Activated CD4-positive, alpha-beta T cell treated with anti-CD3 and anti-CD28 coated beads, Interleukin-2, amount 50 U/mL, for 24 hours (primary cell): ENCODE data around the gene ALOXE3.
"Not testable (repeated sequence)": the region's sequence is repeated elsewhere in the genome, so short reads cannot be mapped to it uniquely, and the experiment has no call there.

ENCODE experiments used
- DNase-seq, 2 donors: peaks; one replicate each; pipeline ENCODE4 v3.0.0-alpha.2; 2020; ENCODE audit warnings: low read depth in 1 of 2, low spot score in 1 of 2

Gene ALOXE3

DNA sequence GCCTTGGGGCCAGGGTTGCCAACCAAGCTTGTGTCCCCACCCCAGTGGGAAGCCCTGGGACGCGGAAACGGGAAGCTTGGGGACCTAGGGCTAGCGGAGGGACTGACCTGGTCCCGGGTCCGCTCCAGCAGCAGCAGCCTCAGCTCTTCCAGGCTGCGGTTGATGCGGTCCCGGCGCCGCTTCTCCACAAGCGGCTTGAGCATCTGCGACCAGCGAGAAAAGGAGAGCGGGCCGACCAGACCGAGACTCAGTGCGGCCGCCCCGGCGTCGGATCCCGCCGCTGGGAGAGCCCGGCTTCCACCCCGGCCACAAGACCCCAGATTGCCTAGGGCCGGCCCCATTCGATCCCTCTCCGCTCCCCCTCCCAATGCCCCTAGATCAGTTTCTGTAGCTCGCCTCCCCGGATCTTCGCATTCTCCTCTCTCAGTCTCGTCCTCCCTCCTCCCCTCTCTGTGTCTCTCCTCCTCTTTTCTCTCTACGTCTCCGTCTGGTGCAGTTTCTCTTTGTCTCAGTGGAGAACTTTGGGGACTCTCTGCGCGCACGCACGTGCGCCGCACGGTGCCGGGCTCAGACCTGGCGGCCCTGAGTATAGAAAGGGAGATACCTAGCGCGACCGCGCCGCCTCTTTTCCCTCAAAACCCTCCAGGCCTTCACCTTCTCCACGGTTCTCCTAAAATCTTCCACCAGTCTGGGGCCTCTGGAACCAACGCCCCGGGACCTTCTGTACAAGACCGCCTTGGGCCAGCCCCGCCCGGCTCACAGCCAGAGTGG, 4.8 kb upstream of the ALOXE3 start:
- peak; percentile 30 to 40 for DNase-seq

DNA sequence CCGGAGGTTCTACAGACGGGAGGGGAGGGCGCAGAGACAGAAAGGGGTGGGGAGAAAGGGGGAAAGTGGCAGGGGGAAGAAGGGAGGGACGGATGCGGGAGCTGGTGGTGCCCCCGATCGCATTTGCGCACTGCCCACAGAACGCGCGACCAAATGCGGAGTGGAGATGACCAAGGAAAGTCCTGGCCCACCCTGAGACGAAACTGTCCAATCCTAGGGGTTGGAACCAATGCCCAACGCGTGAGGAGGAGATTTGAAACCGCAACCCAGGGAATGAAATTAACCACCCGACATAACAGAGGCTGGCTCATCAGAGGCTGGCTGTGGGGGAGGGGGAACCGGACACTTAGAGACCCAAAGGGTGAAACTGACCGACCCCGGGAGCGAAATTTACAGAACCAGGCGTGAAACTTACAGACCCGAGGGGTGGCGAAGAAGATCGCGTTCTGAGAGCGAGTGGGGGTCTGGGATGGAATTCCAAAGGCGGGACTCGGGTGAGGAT, 4.2 kb upstream of the ALOXE3 start:
- DNase-seq, result no peak

DNA sequence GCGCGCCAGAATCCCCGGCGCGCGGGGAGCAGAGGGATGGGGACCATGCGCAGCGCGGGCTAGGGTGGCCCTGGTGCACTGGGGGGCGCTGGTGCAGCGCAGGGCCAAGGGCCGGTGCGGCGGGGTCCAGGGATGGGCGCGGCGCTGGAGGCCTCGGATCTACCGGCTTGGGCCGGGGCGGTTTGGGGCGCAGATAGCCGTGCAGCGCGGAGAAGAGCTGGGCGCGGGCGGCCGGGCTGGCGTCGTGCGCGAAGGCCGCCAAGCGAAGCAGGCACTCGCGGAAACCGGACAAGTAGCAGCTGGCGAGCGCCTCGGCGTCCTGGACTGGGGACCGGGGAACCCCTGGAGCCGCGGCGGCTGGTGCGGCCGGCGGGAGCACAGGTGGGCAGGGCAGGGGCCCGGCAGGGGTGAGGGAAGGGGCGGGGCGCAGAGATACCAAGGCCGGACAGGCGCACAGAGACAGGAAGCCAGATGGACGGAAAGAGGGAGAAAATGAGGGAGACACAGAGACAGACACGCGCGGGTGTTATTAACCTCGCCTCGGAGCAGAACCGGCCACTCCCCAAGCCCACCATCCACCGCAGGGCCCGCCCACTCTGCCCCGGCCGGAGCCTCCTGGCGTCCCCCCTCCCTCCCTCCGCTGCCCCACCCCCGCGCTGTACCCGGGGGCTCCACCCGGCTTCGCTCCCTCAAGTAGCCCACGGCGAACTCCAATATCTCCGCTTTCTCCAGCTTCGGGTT, 3.5 kb upstream of the ALOXE3 start:
- DNase-seq, result no peak

DNA sequence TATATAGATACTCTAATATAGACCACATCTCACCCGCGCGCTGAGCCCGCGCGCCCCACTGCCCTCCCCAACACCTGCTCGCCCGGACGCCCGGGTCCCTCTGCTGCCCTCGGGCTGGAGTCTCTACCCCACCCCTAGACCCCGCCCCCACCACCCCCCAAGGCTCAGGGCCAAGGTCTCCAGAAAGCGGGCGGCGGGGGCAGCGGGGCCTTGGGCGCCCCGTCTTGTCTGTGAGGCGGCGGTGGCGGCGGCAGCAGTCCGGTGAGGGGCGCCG, 3.0 kb upstream of the ALOXE3 start:
- DNase-seq, result no peak

DNA sequence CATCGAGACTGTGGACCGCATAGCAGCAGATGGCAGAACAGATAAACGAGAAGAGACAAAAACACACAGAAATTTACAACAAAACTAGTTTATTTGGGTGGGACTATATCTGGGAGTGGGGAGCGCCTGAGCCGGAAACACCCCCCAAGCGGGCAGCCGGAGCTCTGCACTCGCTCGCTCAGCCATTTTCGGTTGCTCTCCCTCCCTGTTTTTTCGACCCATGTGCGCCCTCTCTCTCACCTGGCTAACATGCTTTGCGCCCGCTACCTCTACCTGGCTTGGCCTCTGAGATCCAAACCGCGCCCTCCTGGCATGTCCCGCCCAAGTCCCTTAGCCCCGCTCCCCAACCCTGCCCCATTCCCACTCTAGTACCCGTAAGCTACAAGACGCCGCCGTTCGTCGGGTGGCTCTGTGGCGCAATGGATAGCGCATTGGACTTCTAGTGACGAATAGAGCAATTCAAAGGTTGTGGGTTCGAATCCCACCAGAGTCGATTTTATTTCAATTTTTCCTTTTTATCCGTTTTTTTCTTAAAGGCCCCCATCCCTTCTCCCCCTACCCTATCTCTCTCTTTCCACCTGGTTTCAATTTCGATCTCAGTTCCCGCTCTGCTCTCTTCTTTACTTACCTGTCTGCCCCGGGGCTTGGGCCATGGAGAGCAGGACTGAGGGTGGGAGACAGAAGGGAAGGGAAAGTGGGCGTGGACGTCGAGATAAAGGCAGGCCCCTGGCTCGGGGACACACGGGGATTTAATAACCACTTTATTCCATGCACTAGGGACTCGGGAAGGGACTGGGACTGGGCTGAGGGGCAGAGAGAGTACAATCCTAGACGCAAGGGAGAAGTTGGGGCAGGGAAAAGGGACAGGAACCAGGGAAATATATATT, 2.4 kb upstream of the ALOXE3 start:
- peak; percentile 81 to 83 for DNase-seq

DNA sequence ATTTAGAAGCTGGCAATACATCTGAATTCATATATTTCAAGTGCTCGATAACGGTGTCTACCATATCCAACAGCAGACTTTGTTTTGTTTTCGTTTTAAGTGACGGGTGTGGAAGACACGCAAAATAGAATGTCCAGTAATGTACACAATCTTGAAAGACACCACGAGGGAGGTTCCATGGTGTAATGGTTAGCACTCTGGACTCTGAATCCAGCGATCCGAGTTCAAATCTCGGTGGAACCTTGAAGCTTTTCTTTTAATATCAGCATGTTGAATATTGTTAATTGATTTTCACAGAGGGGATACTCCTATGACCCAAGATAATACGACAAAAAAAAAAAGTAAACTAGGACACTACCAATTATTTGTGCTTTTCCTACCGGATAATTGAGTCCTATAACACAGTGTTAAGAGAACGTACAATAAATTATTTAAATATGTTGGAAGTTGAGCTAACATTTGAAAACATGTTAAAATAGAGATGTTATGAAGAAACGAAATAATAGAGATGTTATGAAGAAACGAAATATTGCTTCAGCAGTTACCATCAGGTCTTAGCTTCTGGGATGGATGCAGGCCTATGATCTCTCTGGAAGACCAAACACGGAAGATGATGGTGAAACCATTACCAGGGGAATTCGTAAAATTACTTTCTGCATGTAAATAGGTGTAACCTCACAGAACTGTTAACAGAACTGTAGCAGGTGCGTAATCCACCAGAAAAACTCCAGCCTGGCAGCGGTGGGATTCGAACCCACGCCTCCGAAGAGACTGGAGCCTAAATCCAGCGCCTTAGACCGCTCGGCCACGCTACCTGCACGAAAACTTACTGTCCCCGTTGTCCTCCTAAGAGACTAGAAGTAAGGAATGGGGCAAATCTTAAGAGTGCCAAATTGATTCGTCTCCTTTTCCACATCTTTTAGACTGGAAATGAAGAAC, 1.5 kb upstream of the ALOXE3 start:
- DNase-seq, result peak; percentile 92 to 93

DNA sequence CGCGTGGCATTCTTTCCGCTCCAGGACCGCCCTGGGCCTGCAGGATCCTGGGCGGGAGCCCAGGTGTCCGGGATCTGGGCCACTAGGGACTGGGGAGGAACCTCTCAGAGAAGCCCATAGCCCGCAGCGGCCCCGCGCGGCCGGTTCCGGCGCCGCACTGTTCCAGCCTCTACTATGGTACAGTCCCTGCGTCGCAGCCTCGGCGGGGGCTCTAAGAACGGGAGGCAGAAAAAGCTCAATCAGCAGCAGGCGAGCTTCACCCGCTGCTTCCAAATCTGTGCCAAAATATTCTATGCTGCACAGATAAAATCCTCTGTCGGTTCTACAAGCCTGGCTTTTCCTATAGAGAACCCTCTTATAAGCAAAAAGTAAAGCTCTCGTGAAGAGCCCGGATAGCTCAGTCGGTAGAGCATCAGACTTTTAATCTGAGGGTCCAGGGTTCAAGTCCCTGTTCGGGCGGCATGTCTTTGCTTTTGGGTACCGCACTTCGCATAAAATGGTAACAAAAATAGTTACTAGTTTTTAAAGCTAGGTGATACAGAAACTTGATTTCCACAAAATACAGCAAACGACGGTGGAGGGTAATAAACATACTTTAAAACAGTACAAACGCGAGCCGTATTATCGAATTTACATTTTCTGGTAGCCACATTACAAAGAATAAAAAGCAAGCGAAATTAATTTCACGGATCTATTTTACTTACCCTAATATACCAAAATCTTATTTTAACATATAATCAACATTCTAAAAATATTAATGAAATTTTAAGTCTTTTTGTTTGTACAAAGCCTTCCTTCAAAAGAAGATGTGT, 661 bp upstream of the ALOXE3 start:
- DNase-seq, result peak; percentile 78 to 81

DNA sequence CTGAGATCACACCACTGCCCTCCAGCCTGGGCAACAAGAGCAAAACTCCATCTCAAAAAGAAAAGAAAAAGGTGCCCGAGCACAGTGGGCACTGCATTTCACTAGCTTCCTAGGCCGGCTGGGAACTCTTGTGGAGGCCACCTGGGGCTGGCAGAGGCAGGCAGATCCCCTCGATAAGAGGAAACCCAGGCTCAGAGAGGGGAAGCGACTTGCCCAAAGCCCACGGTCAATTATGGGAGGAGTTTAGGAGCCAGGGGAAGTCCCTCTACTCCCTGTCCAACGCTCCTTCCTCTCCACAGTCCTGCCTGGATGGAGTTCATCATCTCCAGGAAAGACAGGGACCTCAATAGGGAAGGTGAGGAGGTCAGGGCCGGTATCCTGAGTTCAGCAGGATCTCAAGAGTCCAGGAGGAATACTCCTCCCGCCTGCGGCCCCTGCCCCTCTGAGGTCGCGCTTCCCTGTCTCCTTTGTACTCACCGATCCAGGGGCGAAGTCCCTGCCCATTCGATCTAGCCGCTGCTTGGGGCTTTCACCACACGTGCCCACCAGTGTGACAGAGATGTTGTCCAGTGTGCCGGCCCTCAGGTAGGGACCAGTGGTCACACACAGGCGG, 841 bp downstream of the ALOXE3 start:
- no peak for DNase-seq

DNA sequence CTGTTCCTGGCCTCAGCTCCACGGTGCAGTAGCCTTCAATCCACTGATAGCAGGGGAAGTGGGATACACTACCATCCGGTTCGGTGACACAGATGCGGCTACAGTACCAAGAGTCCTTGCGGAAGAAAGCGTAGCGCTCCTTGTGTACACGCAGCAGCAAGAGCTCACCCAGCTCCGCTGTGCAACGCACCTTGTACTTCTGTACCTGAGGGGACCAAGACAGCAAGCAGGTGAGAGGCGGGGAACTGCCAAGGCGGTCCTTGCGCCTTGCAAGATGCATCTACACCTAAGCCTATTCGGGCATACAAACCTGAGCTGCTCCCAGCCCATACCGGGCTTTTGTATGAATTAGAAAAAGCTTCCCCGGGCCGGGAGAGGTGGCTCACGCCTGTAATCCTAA, 1.5 kb downstream of the ALOXE3 start:
- DNase-seq, result no peak

DNA sequence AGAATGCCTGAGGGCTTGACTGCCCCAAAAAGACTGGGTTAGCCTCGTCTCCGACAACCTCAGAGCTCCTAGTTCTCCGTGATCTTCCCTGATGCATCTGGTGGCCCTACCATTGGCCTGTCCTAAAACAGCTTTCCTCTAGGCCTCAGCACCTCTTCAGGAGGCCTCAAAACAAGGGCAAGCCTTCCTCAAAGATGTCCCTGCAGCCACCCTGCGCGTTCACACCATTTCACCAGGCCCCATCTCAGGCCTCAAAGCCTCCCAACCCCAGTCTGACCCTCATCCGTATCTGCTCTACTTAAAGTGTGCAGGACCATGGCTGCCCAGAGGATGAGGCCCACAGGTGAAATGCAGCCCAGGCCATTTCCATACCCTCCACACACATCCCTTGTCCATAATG, 7.4 kb downstream of the ALOXE3 start:
- no peak for DNase-seq

DNA sequence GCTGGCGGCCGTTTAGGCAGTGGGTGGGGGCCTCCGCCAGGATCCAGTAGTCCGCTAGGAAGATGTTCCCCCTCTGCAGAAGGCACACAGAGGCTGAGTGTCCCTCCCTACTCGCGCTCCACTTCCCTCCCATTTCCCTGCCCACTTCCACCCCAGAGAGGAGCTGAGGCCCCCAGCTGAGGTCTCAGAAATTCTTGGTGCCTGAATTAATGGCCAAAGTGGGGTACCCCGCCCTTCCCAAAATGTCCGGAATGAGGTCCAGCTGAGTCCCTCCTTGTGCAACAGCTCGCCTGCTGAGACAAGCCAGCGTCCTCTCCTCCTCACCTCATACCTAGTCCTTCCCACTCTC, 7.9 kb downstream of the ALOXE3 start:
- no peak for DNase-seq

DNA sequence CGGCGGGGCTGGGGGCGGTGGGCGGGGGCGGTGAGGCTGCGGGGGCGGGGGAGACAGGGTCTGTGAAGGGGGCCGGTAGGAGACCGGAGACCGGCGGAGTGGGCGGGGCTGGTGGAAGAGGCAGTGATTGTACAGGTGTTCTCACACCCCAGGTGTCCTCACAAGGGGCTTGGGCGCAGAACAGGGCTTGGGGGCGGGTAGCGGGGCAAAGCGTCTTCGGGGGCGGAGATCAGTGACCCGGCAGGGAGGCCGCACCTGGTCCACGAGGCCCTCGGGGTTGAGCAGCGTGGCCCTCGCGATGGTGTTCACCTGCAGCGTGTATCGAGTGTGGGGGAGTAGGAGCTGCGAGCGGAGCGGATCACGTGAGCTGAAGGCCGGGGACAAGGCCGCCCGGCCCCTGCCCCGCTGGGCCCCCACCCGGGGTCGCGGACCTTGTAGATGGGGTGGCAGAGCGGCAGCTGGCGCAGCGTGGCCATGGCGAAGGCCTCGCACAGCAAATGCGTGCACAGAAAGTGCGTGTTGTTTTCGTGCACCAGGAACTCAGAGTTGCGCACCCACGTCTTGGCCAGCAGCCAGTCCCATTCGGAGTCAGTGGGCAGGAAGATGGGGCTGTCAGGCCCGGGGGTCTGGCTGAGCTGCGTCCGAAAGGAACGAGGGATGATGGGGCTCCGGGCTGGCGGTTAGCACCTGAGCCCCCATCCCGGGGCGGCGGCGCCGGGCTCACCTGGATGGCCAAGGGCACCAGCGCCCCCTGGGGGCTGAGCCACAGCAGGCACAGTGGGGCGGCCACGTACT, 8.5 kb downstream of the ALOXE3 start:
- DNase-seq, result peak; percentile 60 to 68

DNA sequence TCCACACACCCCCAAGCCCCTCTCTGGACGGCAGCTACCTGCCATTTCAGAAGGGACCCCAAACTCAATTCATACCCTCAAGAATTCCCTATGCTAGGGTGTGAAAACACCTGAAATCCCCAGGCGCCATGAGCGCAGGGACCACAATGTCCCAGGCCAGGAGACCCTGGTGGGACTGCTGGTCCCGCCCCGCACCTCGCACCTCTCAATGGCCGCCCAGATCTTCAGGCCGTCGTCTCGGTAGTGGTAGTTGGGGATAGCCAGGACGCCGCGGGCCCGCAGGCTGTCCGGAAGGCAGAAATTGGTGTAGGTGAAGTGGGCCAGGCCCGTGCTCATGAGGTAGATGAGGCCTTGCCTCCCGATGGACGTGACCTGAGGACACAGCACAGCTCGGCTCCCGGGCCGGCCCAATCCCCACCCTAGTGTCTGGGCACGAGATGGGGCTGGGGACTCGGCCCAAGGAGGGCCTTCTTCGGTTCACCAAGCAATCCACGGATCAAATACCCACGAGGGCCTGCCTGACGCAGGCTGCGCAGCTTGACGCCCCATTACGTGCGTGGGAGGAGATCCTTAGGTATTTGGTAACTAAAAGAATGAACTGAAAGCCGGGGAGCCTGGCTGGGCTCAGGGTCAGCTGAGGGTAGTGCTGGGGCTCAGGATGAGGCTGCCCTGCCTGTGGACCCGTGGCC, 9.2 kb downstream of the ALOXE3 start:
- DNase-seq, result no peak

DNA sequence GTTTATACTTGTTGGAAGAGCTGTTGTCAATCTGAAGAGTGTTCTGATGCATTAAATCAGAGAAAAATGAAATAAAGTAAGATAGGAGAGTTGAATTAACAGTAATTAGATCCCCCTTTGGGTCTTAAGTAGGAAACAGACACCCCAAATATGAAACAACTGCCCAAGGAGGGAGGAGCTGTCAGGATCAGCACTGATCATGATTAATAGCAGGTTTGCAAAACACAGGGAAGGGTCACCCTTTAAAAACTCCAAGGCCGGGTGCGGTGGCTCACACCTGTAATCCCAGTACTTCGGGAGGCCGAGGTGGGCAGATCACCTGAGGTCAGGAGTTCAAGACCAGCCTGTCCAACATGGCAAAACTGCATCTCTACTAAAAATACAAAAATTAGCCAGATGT, 11.3 kb downstream of the ALOXE3 start:
- DNase-seq, result not testable (repeated sequence)

DNA sequence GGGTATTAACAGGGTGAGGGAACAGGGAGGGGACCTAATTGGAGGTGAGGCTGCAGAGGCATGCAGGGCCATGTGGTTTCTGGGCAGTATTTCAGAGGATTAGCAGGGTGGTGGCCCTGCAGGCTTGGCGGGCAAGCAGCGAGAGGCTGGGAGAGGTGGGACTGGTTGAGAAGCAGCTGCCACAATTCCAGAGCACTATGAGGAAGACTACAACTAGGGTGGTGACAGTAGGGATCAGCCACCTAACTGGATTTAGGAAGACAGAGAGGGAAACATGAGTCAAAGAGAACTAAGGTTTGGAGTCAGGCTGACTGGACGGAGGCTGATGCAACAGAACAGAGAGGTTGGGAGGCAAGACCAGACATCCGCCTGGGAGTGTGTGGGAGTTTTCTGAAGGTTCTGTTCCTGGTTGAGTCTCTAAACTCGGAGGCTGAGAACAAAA, 12.3 kb downstream of the ALOXE3 start:
- DNase-seq, result no peak

DNA sequence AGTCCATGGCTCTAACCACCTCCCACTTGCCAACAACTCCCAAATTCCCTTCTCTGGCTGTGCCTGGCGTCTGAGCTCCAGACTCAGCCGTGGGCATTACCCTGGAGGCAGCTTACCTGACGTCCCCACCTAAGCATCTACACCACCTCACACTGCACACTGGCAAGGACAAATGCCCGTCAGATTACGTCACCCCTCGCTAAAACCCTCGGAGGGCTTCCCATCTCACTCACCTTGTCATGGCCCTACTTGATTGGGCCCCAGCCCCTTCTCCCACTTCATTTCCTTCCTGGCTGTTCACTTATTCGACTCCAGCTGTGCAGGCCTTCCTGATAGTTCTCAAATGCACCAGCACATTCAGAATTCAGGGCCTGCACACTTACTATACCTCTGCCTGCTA, 13.4 kb downstream of the ALOXE3 start:
- no peak for DNase-seq

DNA sequence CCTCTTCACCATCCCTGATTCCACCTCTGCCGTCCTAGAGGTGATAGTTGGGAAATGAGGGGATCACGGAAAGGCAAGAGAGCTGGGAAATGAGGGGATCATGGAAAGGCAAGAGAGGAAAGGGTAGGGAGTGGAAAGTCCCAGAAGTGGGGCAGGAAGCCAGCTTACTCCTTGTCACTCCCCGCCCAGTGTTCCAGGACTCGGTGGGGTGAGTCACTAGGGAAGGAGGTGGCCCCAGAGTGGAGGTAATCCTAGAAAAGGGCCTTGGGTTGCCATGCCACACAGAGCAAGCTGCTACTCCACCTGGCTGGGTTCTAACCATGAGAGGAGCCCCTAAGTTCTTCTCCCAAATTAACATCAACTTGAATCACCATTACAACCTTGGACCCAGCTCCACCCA, 14.8 kb downstream of the ALOXE3 start:
- DNase-seq, result no peak

DNA sequence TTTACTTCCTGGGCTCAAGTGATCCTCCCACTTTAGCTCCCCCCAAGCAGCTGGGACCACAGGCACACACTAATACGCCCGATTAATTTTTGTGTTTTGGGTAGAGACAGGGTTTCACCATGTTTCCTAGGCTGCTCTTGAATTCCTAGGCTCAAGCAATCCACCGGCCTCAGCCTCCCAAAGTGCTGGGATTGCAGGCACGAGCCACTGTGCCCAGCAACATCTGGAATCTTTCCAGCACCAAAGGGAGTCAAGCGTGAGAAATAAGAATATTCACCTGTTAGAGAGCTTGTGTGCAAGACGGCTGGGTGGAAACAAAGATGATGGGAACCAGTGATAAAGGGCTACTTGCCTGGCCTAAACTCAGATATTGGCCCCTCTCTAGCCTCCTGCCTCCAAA, 16.6 kb downstream of the ALOXE3 start:
- DNase-seq, result no peak
